ENCODE data around the gene XRCC1. TPM values are rescaled to one million over a fixed set of nuclear protein-coding genes. Genes with fewer than 3 reads are reported as not detected.
A peak's percentile ranks its signal among the peaks of the same experiment; 100 is the strongest.

Gene XRCC1
- total RNA-seq, 2 donors from 2014 or later, result 24.3 to 30.2 TPM

- H3K4me3 ChIP-seq, result peak overlapping the region; percentile 92
- peak overlapping the region; percentile 92 to 98 for H3K27ac ChIP-seq
Observed at GRCh38 chr19:43534305-43534815, 41.0 kb downstream of the XRCC1 start.

GRCh38 chr19:43533546-43534304 lies 41.6 kb downstream of the XRCC1 start:
- TF ChIP-seq CTCF (IDR thresholded peaks at IDR 0.05), result no peak
- peaks cover 0 to 31% of the 10 kb centered on the region in 2 donors for H3K4me1 ChIP-seq (ENCODE audit: control insufficient read depth in 1 of 2, low read depth in 2 of 2)
- H3K4me3 ChIP-seq, result peak overlapping the region; percentile 92
- DNase-seq (ENCODE audit: low spot score) (peak; percentile 100), ATAC-seq (ENCODE audit: insufficient number of reproducible peaks, low FRiP score, low read depth) (peak; percentile 93)
- no peaks in the 10 kb centered on the region for H3K9me3 ChIP-seq
- H3K27me3 ChIP-seq (replicated peaks; ENCODE audit: insufficient read depth), result no peaks in the 10 kb centered on the region
- peaks cover 5% of the 10 kb centered on the region for H3K36me3 ChIP-seq
- H3K27ac ChIP-seq, result peak overlapping the region; percentile 92 to 98

More at GRCh38 chr19:43534305-43534815, 41.0 kb downstream of the XRCC1 start:
- Histone ChIP-seq H3K27me3 (replicated peaks; ENCODE audit: insufficient read depth) (no peaks in the 10 kb centered on the region), H3K36me3 (peaks cover 9% of the 10 kb centered on the region), H3K4me1 (ENCODE audit: control insufficient read depth in 1 of 2, low read depth in 2 of 2) (peaks cover 0 to 31% of the 10 kb centered on the region in 2 donors), H3K9me3 (no peaks in the 10 kb centered on the region)
- DNase-seq (ENCODE audit: low spot score) (no peak), ATAC-seq (ENCODE audit: insufficient number of reproducible peaks, low FRiP score, low read depth) (peak; percentile 3)
- no peak for TF ChIP-seq CTCF (IDR thresholded peaks at IDR 0.05)

- H3K27me3 ChIP-seq (replicated peaks; ENCODE audit: insufficient read depth), result no peaks in the 10 kb centered on the region
- peaks cover 0 to 32% of the 10 kb centered on the region in 2 donors for H3K4me1 ChIP-seq (ENCODE audit: control insufficient read depth in 1 of 2, low read depth in 2 of 2)
- TF ChIP-seq CTCF (IDR thresholded peaks at IDR 0.05), result no peak
- ATAC-seq (ENCODE audit: insufficient number of reproducible peaks, low FRiP score, low read depth), result peak; percentile 25
- no peaks in the 10 kb centered on the region for H3K36me3 ChIP-seq
- H3K4me3 ChIP-seq, result peak within 1 kb of the TSS; percentile 92
- H3K9me3 ChIP-seq, result no peaks in the 10 kb centered on the region
- peak within 1 kb of the TSS; percentile 92 to 98 for H3K27ac ChIP-seq
- peak; percentile 81 for DNase-seq (ENCODE audit: low spot score)
Observed at GRCh38 chr19:43532962-43533545, 42.3 kb downstream of the XRCC1 start, which contains the start of gene ZNF575. Gene ZNF575 (plus strand): TSS chr19:43533188. CDS start chr19:43534423, 1,235 bp downstream.

GRCh38 chr19:43532571-43532961 lies 42.8 kb downstream of the XRCC1 start:
- H3K4me3 ChIP-seq, result peak overlapping the region; percentile 92
- DNase-seq (ENCODE audit: low spot score), result no peak
- ATAC-seq (ENCODE audit: insufficient number of reproducible peaks, low FRiP score, low read depth), result no peak
- peak overlapping the region; percentile 92 to 98 for H3K27ac ChIP-seq
- peaks cover 0 to 36% of the 10 kb centered on the region in 2 donors for H3K4me1 ChIP-seq (ENCODE audit: control insufficient read depth in 1 of 2, low read depth in 2 of 2)
- no peaks in the 10 kb centered on the region for H3K27me3 ChIP-seq (replicated peaks; ENCODE audit: insufficient read depth)
- no peak for TF ChIP-seq CTCF (IDR thresholded peaks at IDR 0.05)
- no peaks in the 10 kb centered on the region for H3K36me3 ChIP-seq
- no peaks in the 10 kb centered on the region for H3K9me3 ChIP-seq
